CD4-positive, CD25-positive, alpha-beta regulatory T cell (primary cell): ENCODE results near the gene BSCL2. TPM values are rescaled to one million over a fixed set of nuclear protein-coding genes. Genes with fewer than 3 reads are reported as not detected.

ENCODE experiments used
- ATAC-seq, 2 donors: fragments of 150-1000 bp; cut with Tn5 transposase; one replicate each; pipeline ENCODE4 v1.10.0; 2021; ENCODE audit warnings: low read depth in 2 of 2, moderate number of reproducible peaks in 2 of 2, moderate library complexity in 1 of 2
- DNase-seq, 3 donors: peaks; one replicate each; pipeline versions ENCODE4 v3.0.0 to v3.0.0-alpha.2; 2012 to 2022; ENCODE audit warnings: mixed read lengths in 1 of 3
- H3K27ac ChIP-seq: one replicate; pipeline ENCODE4 v1.7.0; 2013; ENCODE audit warnings: mild to moderate bottlenecking, low read length; ENCODE audit not compliant: insufficient read depth, poor library complexity, severe bottlenecking
- H3K27me3 ChIP-seq: one replicate; pipeline ENCODE4 v1.7.0; 2013; ENCODE audit warnings: low read length; ENCODE audit not compliant: control insufficient read depth, insufficient read depth
- H3K36me3 ChIP-seq: one replicate; pipeline ENCODE4 v1.7.0; 2013; ENCODE audit warnings: mild to moderate bottlenecking, low read length, moderate library complexity; ENCODE audit not compliant: control insufficient read depth, insufficient read depth
- H3K4me1 ChIP-seq: 2 replicates; pipeline ENCODE4 v1.7.0; 2013; ENCODE audit warnings: mild to moderate bottlenecking, low read length; ENCODE audit not compliant: insufficient read depth, control insufficient read depth, poor library complexity, severe bottlenecking
- H3K4me3 ChIP-seq: one replicate; pipeline ENCODE4 v1.7.0; 2013; ENCODE audit warnings: low read depth, mild to moderate bottlenecking, low read length, moderate library complexity
- H3K9me3 ChIP-seq, 2 experiments: 1 replicate in 1 of 2; 2 replicates in 1 of 2; pipeline ENCODE4 v1.7.0; 2013; ENCODE audit warnings: low read length in 2 of 2, mild to moderate bottlenecking in 1 of 2, moderate library complexity in 1 of 2; ENCODE audit not compliant: control insufficient read depth in 2 of 2
- H3K27ac Mint-ChIP-seq, 3 donors: one replicate each; pipeline ENCODE4 v1.8.0; 2020 to 2022; ENCODE audit warnings: mild to moderate bottlenecking in 3 of 3, mixed read lengths in 3 of 3, moderate library complexity in 2 of 3
- H3K27me3 Mint-ChIP-seq: one replicate; pipeline ENCODE4 v1.8.0; 2022; ENCODE audit warnings: mild to moderate bottlenecking, mixed read lengths
- H3K36me3 Mint-ChIP-seq: one replicate; pipeline ENCODE4 v1.8.0; 2020; ENCODE audit warnings: mixed read lengths
- H3K4me1 Mint-ChIP-seq, 4 donors: one replicate each; pipeline ENCODE4 v1.8.0; 2020 to 2022; ENCODE audit warnings: mixed read lengths in 4 of 4, mild to moderate bottlenecking in 1 of 4
- H3K4me3 Mint-ChIP-seq, 4 donors: one replicate each; pipeline ENCODE4 v1.8.0; 2020 to 2022; ENCODE audit warnings: mild to moderate bottlenecking in 4 of 4, mixed read lengths in 4 of 4, moderate library complexity in 3 of 4
- H3K9me3 Mint-ChIP-seq, 7 donors: one replicate each; pipeline ENCODE4 v1.8.0; 2020 to 2022; ENCODE audit warnings: mixed read lengths in 7 of 7, mild to moderate bottlenecking in 3 of 7, moderate library complexity in 2 of 7
- polyA plus RNA-seq, 4 donors: library from polyadenylated mRNA; unstranded; fragments of 300-500 nt; fragmentation: Illumina TruSeq; gene quantifications; one replicate each; pipeline ENCODE4 v1.2.3, GENCODE V29; 2021
- total RNA-seq: library from RNA; stranded (reverse); gene quantifications from one replicate; pipeline ENCODE4 v1.2.3, GENCODE V29; 2022

The BSCL2 gene
- total and polyA plus RNA-seq, 5 donors from 2014 or later: 23.9 to 49.2 (median 39.6) TPM

- ATAC-seq: no peak
- H3K4me3 Mint-ChIP-seq: no peak overlapping the region
- H3K9me3 Mint-ChIP-seq: peaks cover 0 to 1% (median 0%) of the 10 kb centered on the region in 7 donors
- peak overlapping the region in 2 of 3 donors; percentile 25 to 60 for H3K27ac Mint-ChIP-seq
- Histone ChIP-seq H3K4me3 (no peak overlapping the region), H3K4me1 (peaks cover 20% of the 10 kb centered on the region), H3K9me3 (no peaks in the 10 kb centered on the region), H3K27ac (peak overlapping the region; percentile 15), H3K27me3 (no peaks in the 10 kb centered on the region), H3K36me3 (peaks cover 89% of the 10 kb centered on the region)
- no peaks in the 10 kb centered on the region for H3K27me3 Mint-ChIP-seq
- H3K36me3 Mint-ChIP-seq: peaks cover 43% of the 10 kb centered on the region
- peaks cover 20 to 69% (median 44%) of the 10 kb centered on the region in 4 donors for H3K4me1 Mint-ChIP-seq
- no peak for DNase-seq
These were observed 9.0 kb upstream of the BSCL2 start for GRCh38 chr11:62716206-62716605.

- Mint-ChIP-seq H3K36me3 (peaks cover 39% of the 10 kb centered on the region), H3K4me1 (peaks cover 15 to 68% (median 42%) of the 10 kb centered on the region in 4 donors), H3K4me3 (no peak overlapping the region), H3K27me3 (no peaks in the 10 kb centered on the region), H3K27ac (peak overlapping the region in 2 of 3 donors; percentile 25 to 82), H3K9me3 (peaks cover 0 to 1% (median 0%) of the 10 kb centered on the region in 7 donors)
- DNase-seq (no peak), ATAC-seq (no peak)
- peaks cover 23% of the 10 kb centered on the region for H3K4me1 ChIP-seq
- peaks cover 83% of the 10 kb centered on the region for H3K36me3 ChIP-seq
- H3K27me3 ChIP-seq: no peaks in the 10 kb centered on the region
- peak overlapping the region; percentile 15 for H3K27ac ChIP-seq
- H3K4me3 ChIP-seq: no peak overlapping the region
- no peaks in the 10 kb centered on the region for H3K9me3 ChIP-seq
These were observed 8.2 kb upstream of the BSCL2 start for GRCh38 chr11:62715150-62716130.

GRCh38 chr11:62713343-62713742 lies 6.1 kb upstream of the BSCL2 start:
- H3K27me3 Mint-ChIP-seq: no peaks in the 10 kb centered on the region
- Histone ChIP-seq H3K27me3 (no peaks in the 10 kb centered on the region), H3K4me1 (peaks cover 35% of the 10 kb centered on the region), H3K36me3 (peaks cover 63% of the 10 kb centered on the region), H3K27ac (peak overlapping the region; percentile 50), H3K9me3 (no peaks in the 10 kb centered on the region), H3K4me3 (peak overlapping the region; percentile 27)
- peaks cover 15 to 76% (median 42%) of the 10 kb centered on the region in 4 donors for H3K4me1 Mint-ChIP-seq
- peaks cover 30% of the 10 kb centered on the region for H3K36me3 Mint-ChIP-seq
- H3K4me3 Mint-ChIP-seq: peak overlapping the region in 1 of 4 donors; percentile 63
- ATAC-seq: no peak
- DNase-seq: no peak
- H3K27ac Mint-ChIP-seq: peak overlapping the region; percentile 82 to 87 (median 82)
- H3K9me3 Mint-ChIP-seq: peaks cover 0 to 1% (median 0%) of the 10 kb centered on the region in 7 donors

GRCh38 chr11:62712861-62713260 lies 5.6 kb upstream of the BSCL2 start:
- H3K9me3 ChIP-seq: no peaks in the 10 kb centered on the region
- peaks cover 0 to 1% (median 0%) of the 10 kb centered on the region in 7 donors for H3K9me3 Mint-ChIP-seq
- peaks cover 26% of the 10 kb centered on the region for H3K36me3 Mint-ChIP-seq
- peak overlapping the region; percentile 4 to 70 (median 65) for H3K4me3 Mint-ChIP-seq
- H3K27me3 ChIP-seq: no peaks in the 10 kb centered on the region
- no peaks in the 10 kb centered on the region for H3K27me3 Mint-ChIP-seq
- no peak for ATAC-seq
- peaks cover 40% of the 10 kb centered on the region for H3K4me1 ChIP-seq
- peak overlapping the region; percentile 27 for H3K4me3 ChIP-seq
- H3K36me3 ChIP-seq: peaks cover 59% of the 10 kb centered on the region
- H3K4me1 Mint-ChIP-seq: peaks cover 11 to 76% (median 40%) of the 10 kb centered on the region in 4 donors
- H3K27ac ChIP-seq: peak overlapping the region; percentile 50
- DNase-seq: peak in 1 of 3 donors; percentile 74
- H3K27ac Mint-ChIP-seq: peak overlapping the region; percentile 82 to 87 (median 82)

GRCh38 chr11:62712276-62712812 lies 5.1 kb upstream of the BSCL2 start:
- peaks cover 9 to 75% (median 38%) of the 10 kb centered on the region in 4 donors for H3K4me1 Mint-ChIP-seq
- ATAC-seq (no peak), DNase-seq (no peak)
- peak overlapping the region in 3 of 4 donors; percentile 8 to 70 (median 63) for H3K4me3 Mint-ChIP-seq
- peak overlapping the region; percentile 50 for H3K27ac ChIP-seq
- peak overlapping the region; percentile 27 for H3K4me3 ChIP-seq
- peaks cover 25% of the 10 kb centered on the region for H3K36me3 Mint-ChIP-seq
- peaks cover 0 to 1% (median 0%) of the 10 kb centered on the region in 7 donors for H3K9me3 Mint-ChIP-seq
- no peaks in the 10 kb centered on the region for H3K27me3 ChIP-seq
- H3K27ac Mint-ChIP-seq: peak overlapping the region; percentile 82 to 87 (median 82)
- no peaks in the 10 kb centered on the region for H3K27me3 Mint-ChIP-seq
- peaks cover 54% of the 10 kb centered on the region for H3K36me3 ChIP-seq
- peaks cover 42% of the 10 kb centered on the region for H3K4me1 ChIP-seq
- H3K9me3 ChIP-seq: no peaks in the 10 kb centered on the region

GRCh38 chr11:62710001-62710345 lies 2.7 kb upstream of the BSCL2 start:
- Mint-ChIP-seq H3K4me3 (peak overlapping the region; percentile 92 to 99 (median 95)), H3K27ac (peak overlapping the region; percentile 95 to 100 (median 99)), H3K9me3 (no peaks in the 10 kb centered on the region), H3K4me1 (peaks cover 9 to 80% (median 42%) of the 10 kb centered on the region in 4 donors), H3K27me3 (no peaks in the 10 kb centered on the region), H3K36me3 (peaks cover 13% of the 10 kb centered on the region)
- Histone ChIP-seq H3K4me1 (peaks cover 56% of the 10 kb centered on the region), H3K9me3 (no peaks in the 10 kb centered on the region), H3K27ac (peak overlapping the region; percentile 95), H3K27me3 (no peaks in the 10 kb centered on the region), H3K36me3 (peaks cover 30% of the 10 kb centered on the region), H3K4me3 (peak overlapping the region; percentile 95)
- ATAC-seq: no peak
- DNase-seq: no peak

GRCh38 chr11:62709247-62710000 lies 2.2 kb upstream of the BSCL2 start:
- Mint-ChIP-seq H3K9me3 (no peaks in the 10 kb centered on the region), H3K4me1 (peaks cover 9 to 77% (median 41%) of the 10 kb centered on the region in 4 donors), H3K27ac (peak overlapping the region; percentile 95 to 100 (median 99)), H3K4me3 (peak overlapping the region; percentile 92 to 99 (median 95)), H3K36me3 (peaks cover 10% of the 10 kb centered on the region), H3K27me3 (no peaks in the 10 kb centered on the region)
- Histone ChIP-seq H3K27me3 (no peaks in the 10 kb centered on the region), H3K27ac (peak overlapping the region; percentile 95), H3K36me3 (peaks cover 25% of the 10 kb centered on the region), H3K4me3 (peak overlapping the region; percentile 95), H3K4me1 (peaks cover 56% of the 10 kb centered on the region), H3K9me3 (no peaks in the 10 kb centered on the region)
- DNase-seq: peak; percentile 96 to 99 (median 97)
- peak; percentile 79 to 81 for ATAC-seq
